D721Med (cell line): ENCODE measurements around the gene ATF2.

Experiments used
- DNase-seq: peaks from one replicate; pipeline ENCODE4 v3.0.0; 2011; ENCODE audit warnings: low spot score; ENCODE audit not compliant: insufficient read length
- FAIRE-seq: peaks from 2 replicates; lab custom pipeline; 2011; peaks lifted over from hg19 to GRCh38; lab: Jason Lieb, UNC
- CTCF ChIP-seq: IDR thresholded peaks from 2 replicates; pipeline ENCODE4 v1.5.1; 2012; ENCODE audit warnings: mild to moderate bottlenecking, control low read depth; ENCODE audit not compliant: insufficient read depth; ENCODE audit errors: missing control alignments

Gene ATF2

GRCh38 chr2:175167792-175168563, at the start of gene ATF2:
Gene ATF2, minus strand, starts transcription at chr2:175168203. Its CDS starts 31,760 bp downstream, at chr2:175136443.
- no peak for FAIRE-seq
- no peak for TF ChIP-seq CTCF
- peak; percentile 38 for DNase-seq

GRCh38 chr2:175207741-175208438, 39.9 kb upstream of the ATF2 start:
- FAIRE-seq (no peak), DNase-seq (no peak)
- TF ChIP-seq CTCF: no peak

- no peak for TF ChIP-seq CTCF
- FAIRE-seq: no peak
Observed at GRCh38 chr2:175206866-175207265, 38.9 kb upstream of the ATF2 start.

GRCh38 chr2:175205523-175205922, 37.5 kb upstream of the ATF2 start:
- FAIRE-seq (no peak), DNase-seq (no peak)

More at GRCh38 chr2:175206866-175207265, 38.9 kb upstream of the ATF2 start:
- DNase-seq: no peak

GRCh38 chr2:175203621-175204496, 35.9 kb upstream of the ATF2 start:
- TF ChIP-seq CTCF: peak; percentile 90
- no peak for FAIRE-seq
- no peak for DNase-seq

More at GRCh38 chr2:175205523-175205922, 37.5 kb upstream of the ATF2 start:
- no peak for TF ChIP-seq CTCF

GRCh38 chr2:175195012-175195411, 27.0 kb upstream of the ATF2 start:
- DNase-seq (no peak), FAIRE-seq (no peak)
- no peak for TF ChIP-seq CTCF
